Measurements from ENCODE around the gene NKAIN4. TPM values are rescaled to one million over a fixed set of nuclear protein-coding genes. Genes with fewer than 3 reads are reported as not detected.

Gene NKAIN4
- total and polyA plus RNA-seq, 2 donors (not counting 1 experiment from before 2014, with no cell fraction given): not detected

- no peaks in the 10 kb centered on the region for H3K9me3 Mint-ChIP-seq (ENCODE audit: insufficient read depth)
- Histone ChIP-seq H3K4me2 (replicated peaks; ENCODE audit: low read depth, low read length, poor library complexity, severe bottlenecking) (no peak overlapping the region), H3K36me3 (replicated peaks in 1 of 2; ENCODE audit: control extremely low read depth in 1 of 2, control insufficient read depth in 1 of 2, extremely low read depth in 1 of 2, insufficient read depth in 2 of 2, low read length in 1 of 2) (no peaks in the 10 kb centered on the region), H4K20me1 (ENCODE audit: control insufficient read depth, insufficient read depth, low read length, poor library complexity, severe bottlenecking) (no peaks in the 10 kb centered on the region), H3K79me2 (ENCODE audit: control insufficient read depth, insufficient read depth, low read length) (no peaks in the 10 kb centered on the region), H3K9me3 (ENCODE audit: control extremely low read depth in 1 of 3, control insufficient read depth in 2 of 3, insufficient read depth in 1 of 3, low read length in 2 of 3) (no peaks in the 10 kb centered on the region), H3K27ac (ENCODE audit: low read length in 2 of 2) (no peak overlapping the region), H3K27me3 (replicated peaks in 1 of 4; ENCODE audit: control extremely low read depth in 1 of 4, control insufficient read depth in 3 of 4, insufficient read depth in 4 of 4, low read length in 3 of 4) (peaks cover 0 to 22% (median 3%) of the 10 kb centered on the region in 4 experiments), H3K9ac (ENCODE audit: low read length) (no peak overlapping the region), H3K4me3 (ENCODE audit: control extremely low read depth in 1 of 5, extremely low read depth in 1 of 5, insufficient read depth in 1 of 5, low read depth in 2 of 5, low read length in 4 of 5) (no peak overlapping the region), H3K4me1 (ENCODE audit: control insufficient read depth in 2 of 2, insufficient read depth in 2 of 2, low read length in 2 of 2) (peaks cover 3 to 5% of the 10 kb centered on the region in 2 donors), H2AFZ (ENCODE audit: insufficient read depth, low read depth, low read length, poor library complexity, severe bottlenecking) (no peak overlapping the region)
- intact Hi-C loops (cut with micrococcal nuclease): no loop called here
- WGBS (ENCODE audit: insufficient coverage): 86% methylated on average over 25 of the region's 25 CpGs
- ATAC-seq (ENCODE audit: low read depth) (no peak), DNase-seq (no peak)
- no peak overlapping the region for H3K4me3 Mint-ChIP-seq
- no peaks in the 10 kb centered on the region for H3K4me1 Mint-ChIP-seq
- H3K27me3 Mint-ChIP-seq: peaks cover 18% of the 10 kb centered on the region
- ChIA-PET POLR2A (no interaction called here), CTCF (no interaction called here)
- no peak overlapping the region for H3K27ac Mint-ChIP-seq
- no peak for TF ChIP-seq CTCF (IDR thresholded peaks at IDR 0.05)
- TF ChIP-seq EZH2 (IDR thresholded peaks at IDR 0.05; ENCODE audit: borderline replicate concordance, insufficient read depth, low read depth, low read length, poor library complexity, severe bottlenecking): no peak
Measured at GRCh38 chr20:63243604-63244247, 10.5 kb downstream of the NKAIN4 start.

- no peak overlapping the region for H3K4me3 Mint-ChIP-seq
Measured at GRCh38 chr20:63242736-63243135, 11.5 kb downstream of the NKAIN4 start.

More at GRCh38 chr20:63242736-63243135, 11.5 kb downstream of the NKAIN4 start:
- H4K20me1 ChIP-seq (ENCODE audit: control insufficient read depth, insufficient read depth, low read length, poor library complexity, severe bottlenecking): no peaks in the 10 kb centered on the region
- no peak overlapping the region for H3K4me3 ChIP-seq (ENCODE audit: control extremely low read depth in 1 of 5, extremely low read depth in 1 of 5, insufficient read depth in 1 of 5, low read depth in 2 of 5, low read length in 4 of 5)
- H3K4me1 ChIP-seq (ENCODE audit: control insufficient read depth in 2 of 2, insufficient read depth in 2 of 2, low read length in 2 of 2): peaks cover 3 to 5% of the 10 kb centered on the region in 2 donors
- no peak overlapping the region for H3K27ac ChIP-seq (ENCODE audit: low read length in 2 of 2)
- intact Hi-C loops (cut with micrococcal nuclease): no loop called here
- no peak overlapping the region for H3K9ac ChIP-seq (ENCODE audit: low read length)
- H3K79me2 ChIP-seq (ENCODE audit: control insufficient read depth, insufficient read depth, low read length): no peaks in the 10 kb centered on the region
- CTCF ChIA-PET: no interaction called here
- DNase-seq (no peak), ATAC-seq (ENCODE audit: low read depth) (no peak)
- 88% methylated on average over 21 of the region's 21 CpGs for WGBS (ENCODE audit: insufficient coverage)
- Mint-ChIP-seq H3K27me3 (peaks cover 14% of the 10 kb centered on the region), H3K4me1 (no peaks in the 10 kb centered on the region), H3K27ac (no peak overlapping the region), H3K9me3 (ENCODE audit: insufficient read depth) (no peaks in the 10 kb centered on the region)
- no peak overlapping the region for H3K4me2 ChIP-seq (replicated peaks; ENCODE audit: low read depth, low read length, poor library complexity, severe bottlenecking)
- H3K27me3 ChIP-seq (replicated peaks in 1 of 4; ENCODE audit: control extremely low read depth in 1 of 4, control insufficient read depth in 3 of 4, insufficient read depth in 4 of 4, low read length in 3 of 4): peaks cover 0 to 17% (median 2%) of the 10 kb centered on the region in 4 experiments
- no peak overlapping the region for H2AFZ ChIP-seq (ENCODE audit: insufficient read depth, low read depth, low read length, poor library complexity, severe bottlenecking)
- no peaks in the 10 kb centered on the region for H3K9me3 ChIP-seq (ENCODE audit: control extremely low read depth in 1 of 3, control insufficient read depth in 2 of 3, insufficient read depth in 1 of 3, low read length in 2 of 3)
- no peaks in the 10 kb centered on the region for H3K36me3 ChIP-seq (replicated peaks in 1 of 2; ENCODE audit: control extremely low read depth in 1 of 2, control insufficient read depth in 1 of 2, extremely low read depth in 1 of 2, insufficient read depth in 2 of 2, low read length in 1 of 2)
- TF ChIP-seq EZH2 (IDR thresholded peaks at IDR 0.05; ENCODE audit: borderline replicate concordance, insufficient read depth, low read depth, low read length, poor library complexity, severe bottlenecking) (no peak), CTCF (IDR thresholded peaks at IDR 0.05) (no peak)
- POLR2A ChIA-PET: no interaction called here
